AG04450 (cell line): Measurements from ENCODE around the gene KIF12. TPM values are rescaled to one million over a fixed set of nuclear protein-coding genes. Genes with fewer than 3 reads are reported as not detected.

Experiments used
- CTCF ChIA-PET: fragments of 300-600, 350-600 bp; formaldehyde crosslinking; extraction: SDS; loops from one replicate; lab custom pipeline; 2022; ENCODE audit warnings: antibody characterized with exemption, inconsistent platforms; lab: Charles Lee
- POLR2A ChIA-PET: fragments of 350-600 bp; formaldehyde crosslinking; extraction: SDS; loops from one replicate; lab custom pipeline; 2021; ENCODE audit warnings: antibody characterized with exemption, inconsistent platforms; lab: Yijun Ruan, JAX
- DNase-seq: peaks from one replicate; pipeline ENCODE4 v3.0.0-alpha.2; 2011; ENCODE audit warnings: low read depth, low spot score
- H3K27ac ChIP-seq: one replicate; pipeline ENCODE4 v1.5.1; 2012; ENCODE audit warnings: low read depth, low read length, control low read depth
- H3K27me3 ChIP-seq: one replicate; pipeline ENCODE4 v1.6.0; 2012; ENCODE audit warnings: low read length; ENCODE audit not compliant: control insufficient read depth, insufficient read depth
- H3K4me3 ChIP-seq: 2 replicates; pipeline ENCODE4 v1.5.1; 2011; ENCODE audit warnings: mild to moderate bottlenecking, low read depth, low read length, control low read depth
- H3K9me3 ChIP-seq: 2 replicates; pipeline ENCODE4 v1.5.1; 2012; ENCODE audit warnings: low read length; ENCODE audit not compliant: control insufficient read depth, insufficient read depth
- CTCF ChIP-seq: IDR thresholded peaks from 2 replicates; pipeline ENCODE4 v1.5.1; 2011; ENCODE audit warnings: low read depth, low read length, control low read depth, inconsistent platforms
- polyA plus RNA-seq: library from polyadenylated mRNA; depleted of rRNA; stranded (reverse); fragments of >200 nt; gene quantifications from 2 replicates; pipeline ENCODE4 v1.2.3, GENCODE V29; 2011

The KIF12 gene
- polyA plus RNA-seq, 1 experiment = not detected

GRCh38 chr9:114088571-114089170 lies 10.4 kb downstream of the KIF12 start:
- DNase-seq = no peak

GRCh38 chr9:114087721-114088120 lies 11.4 kb downstream of the KIF12 start:
- Histone ChIP-seq H3K27me3 (peaks cover 22% of the 10 kb centered on the region), H3K4me3 (no peak overlapping the region), H3K27ac (no peak overlapping the region), H3K9me3 (no peaks in the 10 kb centered on the region)
- no peak for DNase-seq
- no peak for TF ChIP-seq CTCF
- ChIA-PET CTCF (interaction anchor here (0.6 to 1.8 kb wide), 2 partner anchors 12 to 203 kb away, joined by 3 to 5 read pairs; no protein-coding TSS in a partner anchor), POLR2A (no interaction called here)

More at GRCh38 chr9:114088571-114089170, 10.4 kb downstream of the KIF12 start:
- H3K4me3 ChIP-seq = no peak overlapping the region
- ChIA-PET POLR2A (no interaction called here), CTCF (interaction anchor here (1.8 to 2.4 kb wide), 2 partner anchors 20 to 202 kb away, joined by 5 to 7 read pairs; no protein-coding TSS in a partner anchor)
- no peak for TF ChIP-seq CTCF
- no peaks in the 10 kb centered on the region for H3K9me3 ChIP-seq
- H3K27me3 ChIP-seq = peaks cover 28% of the 10 kb centered on the region
- H3K27ac ChIP-seq = no peak overlapping the region

GRCh38 chr9:114086607-114087006 lies 12.5 kb downstream of the KIF12 start:
- TF ChIP-seq CTCF = no peak
- Histone ChIP-seq H3K4me3 (no peak overlapping the region), H3K27me3 (peaks cover 22% of the 10 kb centered on the region), H3K27ac (no peak overlapping the region), H3K9me3 (no peaks in the 10 kb centered on the region)
- POLR2A ChIA-PET = no interaction called here
- CTCF ChIA-PET = interaction anchor here (6.9 kb wide), 1 partner anchor 21 kb away, joined by 82 read pairs; no protein-coding TSS in a partner anchor
- no peak for DNase-seq

- DNase-seq = no peak
- no peak overlapping the region for H3K27ac ChIP-seq
- ChIA-PET POLR2A (no interaction called here), CTCF (interaction anchor here (0.9 to 6.9 kb wide), 2 partner anchors 16 to 21 kb away, joined by 3 to 82 read pairs; no protein-coding TSS in a partner anchor)
- no peak for TF ChIP-seq CTCF
- no peaks in the 10 kb centered on the region for H3K9me3 ChIP-seq
- H3K4me3 ChIP-seq = no peak overlapping the region
- H3K27me3 ChIP-seq = peaks cover 22% of the 10 kb centered on the region
Observed at GRCh38 chr9:114086009-114086408, 13.1 kb downstream of the KIF12 start.

- Histone ChIP-seq H3K4me3 (no peak overlapping the region), H3K9me3 (no peaks in the 10 kb centered on the region), H3K27me3 (peaks cover 16% of the 10 kb centered on the region), H3K27ac (no peak overlapping the region)
- no peak for TF ChIP-seq CTCF
- DNase-seq = no peak
- ChIA-PET CTCF (interaction anchor here (0.9 to 6.9 kb wide), 2 partner anchors 17 to 22 kb away, joined by 3 to 82 read pairs; no protein-coding TSS in a partner anchor), POLR2A (no interaction called here)
Observed at GRCh38 chr9:114085387-114085789, 13.7 kb downstream of the KIF12 start.
